Measurements from ENCODE around the gene LRIT2.

Gene LRIT2

GRCh38 chr10:84236807-84237198, 11.5 kb upstream of the LRIT2 start:
- no peak for TF ChIP-seq CTCF (IDR thresholded peaks at IDR 0.05; ENCODE audit: control extremely low read depth, extremely low read depth, low read depth, missing control alignments)
- POLR2A ChIA-PET = no interaction called here
- CTCF ChIA-PET = interaction anchor here (1.2 to 2.0 kb wide), 3 partner anchors 22 to 30 kb away, joined by 3 to 5 read pairs (median 3); no protein-coding TSS in a partner anchor
- DNase-seq (ENCODE audit: extremely low spot score) = no peak

GRCh38 chr10:84235096-84235495, 9.8 kb upstream of the LRIT2 start:
- ChIA-PET CTCF (no interaction called here), POLR2A (no interaction called here)
- TF ChIP-seq CTCF (IDR thresholded peaks at IDR 0.05; ENCODE audit: control extremely low read depth, extremely low read depth, low read depth, missing control alignments) = no peak
- DNase-seq (ENCODE audit: extremely low spot score) = no peak

- ChIA-PET CTCF (interaction anchor here (1.0 kb wide), 1 partner anchor 304 kb away, joined by 5 read pairs; no protein-coding TSS in a partner anchor), POLR2A (no interaction called here)
- no peak for DNase-seq (ENCODE audit: extremely low spot score)
- no peak for TF ChIP-seq CTCF (IDR thresholded peaks at IDR 0.05; ENCODE audit: control extremely low read depth, extremely low read depth, low read depth, missing control alignments)
Measured at GRCh38 chr10:84234479-84234878, 9.1 kb upstream of the LRIT2 start.

- ChIA-PET CTCF (interaction anchor here (0.7 to 1.3 kb wide), 4 partner anchors 11 to 304 kb away, joined by 3 to 5 read pairs (median 3); partner anchors contain the start of gene RGR), POLR2A (no interaction called here)
- TF ChIP-seq CTCF (IDR thresholded peaks at IDR 0.05; ENCODE audit: control extremely low read depth, extremely low read depth, low read depth, missing control alignments) = no peak
- DNase-seq (ENCODE audit: extremely low spot score) = no peak
Measured at GRCh38 chr10:84233940-84234339, 8.6 kb upstream of the LRIT2 start.

- DNase-seq (ENCODE audit: extremely low spot score) = no peak
- CTCF ChIA-PET = no interaction called here
- POLR2A ChIA-PET = no interaction called here
- no peak for TF ChIP-seq CTCF (IDR thresholded peaks at IDR 0.05; ENCODE audit: control extremely low read depth, extremely low read depth, low read depth, missing control alignments)
Measured at GRCh38 chr10:84232376-84232775, 7.0 kb upstream of the LRIT2 start.

- CTCF ChIA-PET = no interaction called here
- DNase-seq (ENCODE audit: extremely low spot score) = no peak
- POLR2A ChIA-PET = no interaction called here
- no peak for TF ChIP-seq CTCF (IDR thresholded peaks at IDR 0.05; ENCODE audit: control extremely low read depth, extremely low read depth, low read depth, missing control alignments)
Measured at GRCh38 chr10:84230359-84230758, 5.0 kb upstream of the LRIT2 start.

GRCh38 chr10:84227810-84228209, 2.5 kb upstream of the LRIT2 start:
- no peak for TF ChIP-seq CTCF (IDR thresholded peaks at IDR 0.05; ENCODE audit: control extremely low read depth, extremely low read depth, low read depth, missing control alignments)
- ChIA-PET POLR2A (no interaction called here), CTCF (interaction anchor here (1.2 kb wide), 1 partner anchor 13 kb away, joined by 4 read pairs; no protein-coding TSS in a partner anchor)
- no peak for DNase-seq (ENCODE audit: extremely low spot score)
